ENCODE measurements around the gene NR4A3.

GRCh38 chr9:99873943-99874584, 52.4 kb downstream of the NR4A3 start:
- TF ChIP-seq KAT7 (CRISPR knock-in tag; IDR thresholded peaks at IDR 0.05; ENCODE audit: borderline replicate concordance) (no peak), ARNT (IDR thresholded peaks at IDR 0.05) (no peak), ZNF619 (CRISPR knock-in tag; IDR thresholded peaks at IDR 0.05) (no peak), MYC (CRISPR knock-in tag; IDR thresholded peaks at IDR 0.05; ENCODE audit: borderline replicate concordance) (no peak), STAT6 (CRISPR knock-in tag; IDR thresholded peaks at IDR 0.05; ENCODE audit: borderline replicate concordance) (no peak), ZSCAN22 (CRISPR knock-in tag; IDR thresholded peaks at IDR 0.05) (no peak), ZNF260 (CRISPR knock-in tag; IDR thresholded peaks at IDR 0.05; ENCODE audit: borderline replicate concordance, low read depth) (no peak), ZNF12 (CRISPR knock-in tag; IDR thresholded peaks at IDR 0.05) (no peak), EZH2 (conservative IDR thresholded peaks at IDR 0.05; ENCODE audit: low read depth, low read length) (no peak), ZNF232 (CRISPR knock-in tag; IDR thresholded peaks at IDR 0.05; ENCODE audit: borderline replicate concordance) (no peak)
- TF ChIP-seq, protein P1, sequence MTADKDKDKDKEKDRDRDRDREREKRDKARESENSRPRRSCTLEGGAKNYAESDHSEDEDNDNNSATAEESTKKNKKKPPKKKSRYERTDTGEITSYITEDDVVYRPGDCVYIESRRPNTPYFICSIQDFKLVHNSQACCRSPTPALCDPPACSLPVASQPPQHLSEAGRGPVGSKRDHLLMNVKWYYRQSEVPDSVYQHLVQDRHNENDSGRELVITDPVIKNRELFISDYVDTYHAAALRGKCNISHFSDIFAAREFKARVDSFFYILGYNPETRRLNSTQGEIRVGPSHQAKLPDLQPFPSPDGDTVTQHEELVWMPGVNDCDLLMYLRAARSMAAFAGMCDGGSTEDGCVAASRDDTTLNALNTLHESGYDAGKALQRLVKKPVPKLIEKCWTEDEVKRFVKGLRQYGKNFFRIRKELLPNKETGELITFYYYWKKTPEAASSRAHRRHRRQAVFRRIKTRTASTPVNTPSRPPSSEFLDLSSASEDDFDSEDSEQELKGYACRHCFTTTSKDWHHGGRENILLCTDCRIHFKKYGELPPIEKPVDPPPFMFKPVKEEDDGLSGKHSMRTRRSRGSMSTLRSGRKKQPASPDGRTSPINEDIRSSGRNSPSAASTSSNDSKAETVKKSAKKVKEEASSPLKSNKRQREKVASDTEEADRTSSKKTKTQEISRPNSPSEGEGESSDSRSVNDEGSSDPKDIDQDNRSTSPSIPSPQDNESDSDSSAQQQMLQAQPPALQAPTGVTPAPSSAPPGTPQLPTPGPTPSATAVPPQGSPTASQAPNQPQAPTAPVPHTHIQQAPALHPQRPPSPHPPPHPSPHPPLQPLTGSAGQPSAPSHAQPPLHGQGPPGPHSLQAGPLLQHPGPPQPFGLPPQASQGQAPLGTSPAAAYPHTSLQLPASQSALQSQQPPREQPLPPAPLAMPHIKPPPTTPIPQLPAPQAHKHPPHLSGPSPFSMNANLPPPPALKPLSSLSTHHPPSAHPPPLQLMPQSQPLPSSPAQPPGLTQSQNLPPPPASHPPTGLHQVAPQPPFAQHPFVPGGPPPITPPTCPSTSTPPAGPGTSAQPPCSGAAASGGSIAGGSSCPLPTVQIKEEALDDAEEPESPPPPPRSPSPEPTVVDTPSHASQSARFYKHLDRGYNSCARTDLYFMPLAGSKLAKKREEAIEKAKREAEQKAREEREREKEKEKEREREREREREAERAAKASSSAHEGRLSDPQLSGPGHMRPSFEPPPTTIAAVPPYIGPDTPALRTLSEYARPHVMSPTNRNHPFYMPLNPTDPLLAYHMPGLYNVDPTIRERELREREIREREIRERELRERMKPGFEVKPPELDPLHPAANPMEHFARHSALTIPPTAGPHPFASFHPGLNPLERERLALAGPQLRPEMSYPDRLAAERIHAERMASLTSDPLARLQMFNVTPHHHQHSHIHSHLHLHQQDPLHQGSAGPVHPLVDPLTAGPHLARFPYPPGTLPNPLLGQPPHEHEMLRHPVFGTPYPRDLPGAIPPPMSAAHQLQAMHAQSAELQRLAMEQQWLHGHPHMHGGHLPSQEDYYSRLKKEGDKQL (CRISPR knock-in tag; IDR thresholded peaks at IDR 0.05; ENCODE audit: low read depth) = no peak

Data from HepG2 (cell line).